Heart right ventricle (tissue), 16 donors: ENCODE results near the gene PHLDB1. TPM values are rescaled to one million over a fixed set of nuclear protein-coding genes. Genes with fewer than 3 reads are reported as not detected.

Experiments used
- ATAC-seq, 8 donors: fragments of 200-7000 bp; cut with Tn5 transposase; one replicate each; pipeline ENCODE4 v1.9.1; 2020; ENCODE audit warnings: mild to moderate bottlenecking in 8 of 8, moderate library complexity in 8 of 8, moderate number of reproducible peaks in 1 of 8
- DNase-seq, 2 donors: peaks; one replicate each; pipeline ENCODE4 v3.0.0-alpha.2; 2020
- H3K27ac ChIP-seq, 10 donors: fragments of 200-600 bp; sonication (generic) in 2 of 10; one replicate each; pipeline versions ENCODE4 v1.5.0 to v1.8.0; 2020 to 2022; ENCODE audit warnings: mild to moderate bottlenecking in 3 of 10
- H3K27me3 ChIP-seq, 7 donors: fragments of 200-600 bp; one replicate each; pipeline ENCODE4 v1.8.0; 2021 to 2022; ENCODE audit warnings: mild to moderate bottlenecking in 2 of 7
- H3K36me3 ChIP-seq, 9 donors: fragments of 200-600 bp; sonication (generic) in 1 of 9; one replicate each; pipeline versions ENCODE4 v1.5.0 to v1.8.0; 2020 to 2022; ENCODE audit warnings: mild to moderate bottlenecking in 2 of 9
- H3K4me1 ChIP-seq, 9 donors: fragments of 200-600 bp; sonication (generic) in 1 of 9; one replicate each; pipeline versions ENCODE4 v1.5.0 to v1.8.0; 2020 to 2022; ENCODE audit warnings: mild to moderate bottlenecking in 4 of 9
- H3K4me3 ChIP-seq, 10 donors: fragments of 200-600 bp; sonication (generic) in 2 of 10; one replicate each; pipeline versions ENCODE4 v1.5.0 to v1.8.0; 2020 to 2022; ENCODE audit warnings: mild to moderate bottlenecking in 7 of 10, moderate library complexity in 2 of 10
- H3K9me3 ChIP-seq, 11 donors: fragments of 200-600 bp in 10 of 11; sonication (generic) in 2 of 11; one replicate each; pipeline versions ENCODE4 v1.5.0 to v1.8.0; 2013 to 2022; ENCODE audit warnings: mild to moderate bottlenecking in 2 of 11, control low read depth in 1 of 11, moderate library complexity in 1 of 11
- WGBS, 2 donors: extraction: QIAGEN DNeasy Blood & Tissue Kit; methylation state at CpG; one replicate each; pipeline ENCODE4 v1.1.7; 2013; ENCODE audit warnings: inconsistent platforms in 1 of 2; 5-methylcytosine and 5-hydroxymethylcytosine counted together
- intact Hi-C, 10 donors: fragments of 100-400 bp; cut with DNase I; formaldehyde crosslinking; loops; one replicate each; pipeline versions ENCODE4 v1.11.1 to v1.14.2; 2022
- polyA plus RNA-seq, 2 donors: library from polyadenylated mRNA; stranded (reverse); fragments of 200-250 nt; gene quantifications; one replicate each; pipeline ENCODE4 v1.2.3, GENCODE V29; 2013
- total RNA-seq, 10 donors: library from RNA; stranded (reverse); fragmentation: NEBNext Ultra II Directional in 3 of 10; extraction: Animal tissue kit (Norgen Biotek cat#: 25700) in 3 of 10; gene quantifications; one replicate each; pipeline versions ENCODE4 v1.2.1 to v1.2.4, GENCODE V29; 2021 to 2023
- TF ChIP-seq, protein P1 (sequence below), 9 donors: fragments of 200-600 bp; sonication (generic) in 2 of 9; IDR thresholded peaks; one replicate each; pipeline versions ENCODE4 v1.5.0 to v1.8.0; 2021 to 2022; ENCODE audit warnings: antibody characterized with exemption in 9 of 9, mild to moderate bottlenecking in 5 of 9, moderate library complexity in 1 of 9
- donor health status: Arrhythmogenic right ventricular cardiomyopathy.
- donor health status: ischemic (EF 13 %, LVEDD 7.1; RV severe dilation, severe dysfunction).
- donor health status: healthy with polysubstance abuse.
- donor health status: DM: no; HTN: yes; CAD: no.
- donor health status: DM: no; HTN: no; CAD: no.
- donor health status: ischemic (EF 25% LVEDD 6.9; RV normal size, moderate dysfunction).
- donor health status: ischemic (EF 25% LVEDD 5.7; RV mildly dilated, moderate dysfunction).
- donor health status: healthy.
- donor health status: DM: yes; HTN: yes; CAD: no.
- donor health status: Ischemic cardiomyopathy.
- donor health status: ischemic (EF 35%, LVEDD 5.7; RV mildly dilated, moderate dysfunction).
- donor health status: nonischemic (EF 11% LVEDD 7.7; RV severe dilation, severe dysfunction).
- donor health status: DM: yes; HTN: yes; CAD: no.
- donor health status: PGD.
- donor health status: ischemic (EF 29% LVEDD 5.4; RV normal size, mild dysfunction).
- donor health status: nonischemic (EF 23%, LVEDD 6.1; RV moderate dilation, normal function).

The PHLDB1 gene
- total and polyA plus RNA-seq, 12 donors, result 74.9 to 259 (median 114) TPM

DNA sequence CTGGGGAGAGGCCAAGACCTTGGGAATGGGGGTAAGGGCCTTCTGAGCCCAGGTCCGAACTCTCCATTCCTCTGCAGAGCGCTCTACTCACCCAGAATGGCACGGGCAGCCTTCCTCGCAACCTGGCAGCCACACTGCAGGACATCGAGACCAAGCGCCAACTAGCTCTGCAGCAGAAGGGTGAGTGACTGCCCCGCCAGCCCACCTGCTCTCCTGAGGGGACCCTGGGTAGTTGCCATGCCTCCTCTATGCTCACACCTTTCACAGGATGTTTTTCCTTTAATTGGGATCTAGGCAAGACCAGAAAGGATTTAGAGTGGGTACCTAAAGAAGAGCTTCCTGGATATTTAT, 36.6 kb downstream of the PHLDB1 start:
- Histone ChIP-seq H3K27ac (peak overlapping the region in 5 of 10 donors; percentile 1 to 65 (median 28)), H3K4me1 (peaks cover 2 to 59% (median 40%) of the 10 kb centered on the region in 9 donors), H3K36me3 (peaks cover 12 to 100% (median 79%) of the 10 kb centered on the region in 9 donors), H3K9me3 (no peaks in the 10 kb centered on the region), H3K4me3 (no peak overlapping the region), H3K27me3 (no peaks in the 10 kb centered on the region)
- TF ChIP-seq, protein P1, sequence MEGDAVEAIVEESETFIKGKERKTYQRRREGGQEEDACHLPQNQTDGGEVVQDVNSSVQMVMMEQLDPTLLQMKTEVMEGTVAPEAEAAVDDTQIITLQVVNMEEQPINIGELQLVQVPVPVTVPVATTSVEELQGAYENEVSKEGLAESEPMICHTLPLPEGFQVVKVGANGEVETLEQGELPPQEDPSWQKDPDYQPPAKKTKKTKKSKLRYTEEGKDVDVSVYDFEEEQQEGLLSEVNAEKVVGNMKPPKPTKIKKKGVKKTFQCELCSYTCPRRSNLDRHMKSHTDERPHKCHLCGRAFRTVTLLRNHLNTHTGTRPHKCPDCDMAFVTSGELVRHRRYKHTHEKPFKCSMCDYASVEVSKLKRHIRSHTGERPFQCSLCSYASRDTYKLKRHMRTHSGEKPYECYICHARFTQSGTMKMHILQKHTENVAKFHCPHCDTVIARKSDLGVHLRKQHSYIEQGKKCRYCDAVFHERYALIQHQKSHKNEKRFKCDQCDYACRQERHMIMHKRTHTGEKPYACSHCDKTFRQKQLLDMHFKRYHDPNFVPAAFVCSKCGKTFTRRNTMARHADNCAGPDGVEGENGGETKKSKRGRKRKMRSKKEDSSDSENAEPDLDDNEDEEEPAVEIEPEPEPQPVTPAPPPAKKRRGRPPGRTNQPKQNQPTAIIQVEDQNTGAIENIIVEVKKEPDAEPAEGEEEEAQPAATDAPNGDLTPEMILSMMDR (IDR thresholded peaks at IDR 0.05), result no peak
- 86 to 95% methylated on average over 7 of the region's 7 CpGs for WGBS, 2 donors
- ATAC-seq, result peak in 2 of 8 donors; percentile 1 to 2
- intact Hi-C loops, result no loop called here
- DNase-seq, result no peak

DNA sequence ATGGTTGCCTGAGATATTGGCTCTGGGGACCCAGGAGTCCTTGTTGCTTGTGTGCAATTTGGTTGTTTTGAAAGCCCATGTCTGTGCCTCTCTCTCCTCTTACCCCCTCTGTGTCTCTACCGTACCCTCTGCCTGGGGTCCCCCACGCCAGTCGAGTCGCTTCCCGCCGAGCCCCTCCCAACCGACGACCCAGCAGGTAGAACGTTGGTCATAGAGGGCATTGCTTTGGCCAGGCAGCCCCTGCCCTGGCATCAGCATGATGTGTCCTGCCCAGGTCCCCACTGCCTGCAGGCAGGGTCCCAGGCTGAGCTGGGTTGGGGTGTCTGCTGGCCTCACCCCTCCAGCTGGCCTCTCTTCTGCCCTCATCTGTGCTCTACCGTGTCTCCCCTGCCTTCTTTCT, 37.1 kb downstream of the PHLDB1 start:
- Histone ChIP-seq H3K9me3 (no peaks in the 10 kb centered on the region), H3K4me3 (no peak overlapping the region), H3K27ac (peak overlapping the region in 1 of 10 donors; percentile 65), H3K36me3 (peaks cover 12 to 100% (median 79%) of the 10 kb centered on the region in 9 donors), H3K27me3 (no peaks in the 10 kb centered on the region), H3K4me1 (peaks cover 2 to 54% (median 37%) of the 10 kb centered on the region in 9 donors)
- DNase-seq (no peak), ATAC-seq (no peak)
- intact Hi-C loops, result no loop called here
- TF ChIP-seq, protein P1 (IDR thresholded peaks at IDR 0.05), result no peak
- 91 to 93% methylated on average over 10 of the region's 10 CpGs for WGBS, 2 donors

DNA sequence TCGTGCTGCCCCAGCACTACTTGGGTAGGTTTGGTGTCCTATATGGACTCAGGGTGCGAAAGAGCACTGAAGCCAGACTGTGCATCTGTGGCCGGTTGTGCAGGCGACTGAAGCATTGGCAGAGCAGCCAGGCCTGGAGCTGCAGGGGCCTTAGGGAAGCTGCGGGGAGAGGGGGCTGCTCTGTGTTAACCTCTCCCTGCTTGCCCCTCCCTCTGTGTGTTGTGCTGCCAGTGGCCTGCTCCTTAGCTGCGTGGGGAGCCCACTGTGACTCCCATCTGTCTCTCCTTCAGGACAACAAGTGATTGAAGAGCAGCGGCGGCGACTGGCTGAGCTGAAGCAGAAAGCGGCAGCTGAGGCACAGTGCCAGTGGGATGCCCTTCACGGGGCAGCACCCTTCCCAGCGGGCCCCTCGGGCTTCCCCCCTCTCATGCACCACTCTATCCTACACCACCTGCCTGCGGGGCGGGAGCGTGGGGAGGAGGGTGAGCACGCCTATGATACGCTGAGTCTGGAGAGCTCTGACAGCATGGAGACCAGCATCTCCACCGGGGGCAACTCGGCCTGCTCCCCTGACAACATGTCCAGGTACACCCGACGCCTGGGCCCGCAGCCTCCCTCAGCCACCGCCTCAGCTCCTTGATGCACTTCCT, 37.8 kb downstream of the PHLDB1 start:
- peaks cover 2 to 47% (median 31%) of the 10 kb centered on the region in 9 donors for H3K4me1 ChIP-seq
- no peaks in the 10 kb centered on the region for H3K27me3 ChIP-seq
- ATAC-seq, result no peak
- no peaks in the 10 kb centered on the region for H3K9me3 ChIP-seq
- peaks cover 15 to 100% (median 81%) of the 10 kb centered on the region in 9 donors for H3K36me3 ChIP-seq
- intact Hi-C loops, result no loop called here
- TF ChIP-seq, protein P1 (IDR thresholded peaks at IDR 0.05), result no peak
- no peak overlapping the region for H3K4me3 ChIP-seq
- DNase-seq, result no peak
- H3K27ac ChIP-seq, result no peak overlapping the region
- whole genome bisulfite sequencing, 2 donors, result 90% methylated on average over 24 of the region's 24 CpGs

DNA sequence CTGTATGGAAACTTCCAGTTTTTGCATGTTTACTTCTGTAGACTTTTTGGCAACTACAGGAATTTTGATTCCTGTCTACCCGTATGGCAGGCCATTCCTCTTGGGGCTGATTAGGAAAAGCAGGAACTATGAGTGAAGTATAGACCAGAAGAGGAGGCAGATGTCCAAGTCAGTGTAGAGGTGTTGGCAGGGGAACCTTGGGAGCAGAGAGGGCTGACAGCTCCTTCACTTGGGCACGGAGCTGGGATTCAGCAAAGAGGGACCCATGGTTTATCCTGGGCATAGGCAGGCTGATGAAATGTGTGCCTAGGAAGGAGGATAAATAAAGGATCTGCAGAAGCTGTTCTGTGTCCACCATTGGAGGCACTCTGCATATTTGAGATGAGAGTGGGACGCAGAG, 39.0 kb downstream of the PHLDB1 start:
- ATAC-seq, result no peak
- WGBS, 2 donors, result 49 to 57% methylated on average over 3 of the region's 3 CpGs
- intact Hi-C loops, result no loop called here
- DNase-seq, result no peak
- Histone ChIP-seq H3K36me3 (peaks cover 18 to 100% (median 91%) of the 10 kb centered on the region in 9 donors), H3K4me3 (no peak overlapping the region), H3K4me1 (peaks cover 0 to 35% (median 18%) of the 10 kb centered on the region in 9 donors), H3K9me3 (no peaks in the 10 kb centered on the region), H3K27me3 (no peaks in the 10 kb centered on the region), H3K27ac (peak overlapping the region in 1 of 10 donors; percentile 53)
- TF ChIP-seq, protein P1 (IDR thresholded peaks at IDR 0.05), result no peak
